ENCODE measurements around the gene ACO1.
A peak's percentile ranks its signal among the peaks of the same experiment; 100 is the strongest.

ACO1 gene

GRCh38 chr9:32427111-32427873, 42.8 kb downstream of the ACO1 start:
- no peak overlapping the region for H3K4me2 ChIP-seq (ENCODE audit: low read length)
- H3K4me3 ChIP-seq (ENCODE audit: low read depth, low read length), result no peak overlapping the region
- no peaks in the 10 kb centered on the region for H3K9me3 ChIP-seq (ENCODE audit: control insufficient read depth, low read length)
- H3K9ac ChIP-seq, result no peak overlapping the region
- no peak for TF ChIP-seq CTCF (IDR thresholded peaks at IDR 0.05)
- H3K4me1 ChIP-seq, result no peaks in the 10 kb centered on the region
- H3K79me2 ChIP-seq, result no peaks in the 10 kb centered on the region
- no peaks in the 10 kb centered on the region for H3K27me3 ChIP-seq (ENCODE audit: control insufficient read depth, insufficient read depth, low read length)
- H3K36me3 ChIP-seq (ENCODE audit: control insufficient read depth, insufficient read depth, low read length), result no peaks in the 10 kb centered on the region
- no peak overlapping the region for H2AFZ ChIP-seq
- no peak overlapping the region for H3K27ac ChIP-seq

- H3K27me3 ChIP-seq (ENCODE audit: control insufficient read depth, insufficient read depth, low read length), result no peaks in the 10 kb centered on the region
- no peak overlapping the region for H3K4me2 ChIP-seq (ENCODE audit: low read length)
- no peaks in the 10 kb centered on the region for H3K9me3 ChIP-seq (ENCODE audit: control insufficient read depth, low read length)
- no peaks in the 10 kb centered on the region for H3K4me1 ChIP-seq
- no peaks in the 10 kb centered on the region for H3K36me3 ChIP-seq (ENCODE audit: control insufficient read depth, insufficient read depth, low read length)
- no peak for TF ChIP-seq CTCF (IDR thresholded peaks at IDR 0.05)
- no peak overlapping the region for H3K27ac ChIP-seq
- H3K79me2 ChIP-seq, result no peaks in the 10 kb centered on the region
- H3K9ac ChIP-seq, result no peak overlapping the region
- no peak overlapping the region for H3K4me3 ChIP-seq (ENCODE audit: low read depth, low read length)
- H2AFZ ChIP-seq, result no peak overlapping the region
Measured at GRCh38 chr9:32430720-32431119, 46.3 kb downstream of the ACO1 start.

- Histone ChIP-seq H3K4me1 (no peaks in the 10 kb centered on the region), H3K27ac (no peak overlapping the region), H3K4me3 (ENCODE audit: low read depth, low read length) (no peak overlapping the region), H3K79me2 (no peaks in the 10 kb centered on the region), H3K9me3 (ENCODE audit: control insufficient read depth, low read length) (no peaks in the 10 kb centered on the region), H3K27me3 (ENCODE audit: control insufficient read depth, insufficient read depth, low read length) (no peaks in the 10 kb centered on the region), H2AFZ (no peak overlapping the region), H3K36me3 (ENCODE audit: control insufficient read depth, insufficient read depth, low read length) (no peaks in the 10 kb centered on the region), H3K9ac (no peak overlapping the region), H3K4me2 (ENCODE audit: low read length) (no peak overlapping the region)
- no peak for TF ChIP-seq CTCF (IDR thresholded peaks at IDR 0.05)
Measured at GRCh38 chr9:32431196-32431595, 46.8 kb downstream of the ACO1 start.

- no peak overlapping the region for H3K9ac ChIP-seq
- H3K4me2 ChIP-seq (ENCODE audit: low read length), result no peak overlapping the region
- no peaks in the 10 kb centered on the region for H3K4me1 ChIP-seq
- H3K4me3 ChIP-seq (ENCODE audit: low read depth, low read length), result no peak overlapping the region
- no peaks in the 10 kb centered on the region for H3K27me3 ChIP-seq (ENCODE audit: control insufficient read depth, insufficient read depth, low read length)
- peak; percentile 38 for TF ChIP-seq CTCF (IDR thresholded peaks at IDR 0.05)
- H2AFZ ChIP-seq, result no peak overlapping the region
- no peaks in the 10 kb centered on the region for H3K9me3 ChIP-seq (ENCODE audit: control insufficient read depth, low read length)
- no peaks in the 10 kb centered on the region for H3K36me3 ChIP-seq (ENCODE audit: control insufficient read depth, insufficient read depth, low read length)
- no peak overlapping the region for H3K27ac ChIP-seq
- H3K79me2 ChIP-seq, result no peaks in the 10 kb centered on the region
Measured at GRCh38 chr9:32431940-32432555, 47.6 kb downstream of the ACO1 start.

GRCh38 chr9:32434892-32435291, 50.4 kb downstream of the ACO1 start:
- no peak overlapping the region for H3K4me3 ChIP-seq (ENCODE audit: low read depth, low read length)
- no peak overlapping the region for H3K4me2 ChIP-seq (ENCODE audit: low read length)
- no peak for TF ChIP-seq CTCF (IDR thresholded peaks at IDR 0.05)
- H3K4me1 ChIP-seq, result no peaks in the 10 kb centered on the region
- H3K79me2 ChIP-seq, result no peaks in the 10 kb centered on the region
- no peaks in the 10 kb centered on the region for H3K9me3 ChIP-seq (ENCODE audit: control insufficient read depth, low read length)
- H2AFZ ChIP-seq, result no peak overlapping the region
- no peak overlapping the region for H3K27ac ChIP-seq
- H3K9ac ChIP-seq, result no peak overlapping the region
- H3K36me3 ChIP-seq (ENCODE audit: control insufficient read depth, insufficient read depth, low read length), result no peaks in the 10 kb centered on the region
- no peaks in the 10 kb centered on the region for H3K27me3 ChIP-seq (ENCODE audit: control insufficient read depth, insufficient read depth, low read length)

Measured in parathyroid adenoma (tissue), 2 donors.